Measurements from ENCODE around the gene ZNF749.
"Not testable (repeated sequence)": the region's sequence is repeated elsewhere in the genome, so short reads cannot be mapped to it uniquely, and the experiment has no call there.

- TF ChIP-seq CTCF (IDR thresholded peaks at IDR 0.05); ZFX (IDR thresholded peaks at IDR 0.05; ENCODE audit: borderline replicate concordance): not testable (repeated sequence)
These were observed 52.6 kb downstream of the ZNF749 start, which contains the start of gene ZNF419 for GRCh38 chr19:57487477-57488298.
